GM12865 (cell line): ENCODE measurements around the gene RAP2A.

ENCODE experiments used
- DNase-seq: peaks from one replicate; pipeline ENCODE4 v3.0.0; 2010; ENCODE audit warnings: low read depth
- H3K4me3 ChIP-seq: 2 replicates; pipeline ENCODE4 v1.5.1; 2011; ENCODE audit warnings: mild to moderate bottlenecking, low read depth, low read length, control low read depth
- CTCF ChIP-seq: IDR thresholded peaks from 2 replicates; pipeline ENCODE4 v1.5.1; 2011; ENCODE audit warnings: low read length, control low read depth, low read depth, inconsistent platforms; ENCODE audit not compliant: insufficient read depth; ENCODE audit errors: missing control alignments

RAP2A gene

DNA sequence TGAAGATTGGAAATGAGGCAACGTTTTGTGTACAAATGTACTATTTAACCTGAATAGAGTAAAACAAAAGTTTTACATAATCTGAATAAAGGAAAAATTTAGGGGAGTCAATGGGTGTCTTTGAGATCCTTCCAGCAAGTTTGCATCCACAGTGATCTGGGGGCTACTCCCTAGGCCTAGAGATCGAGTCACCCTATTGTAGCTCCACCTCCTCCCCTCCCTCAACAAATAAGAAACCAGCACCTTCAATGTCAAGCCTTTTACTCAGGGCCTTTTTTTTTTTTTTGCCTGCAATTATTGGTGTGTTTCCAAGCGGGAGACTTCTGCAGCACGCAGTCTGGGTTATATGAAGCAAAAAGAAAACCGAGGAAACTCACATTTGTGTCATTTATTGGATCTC, 16.3 kb upstream of the RAP2A start:
- DNase-seq = no peak
- H3K4me3 ChIP-seq = no peak overlapping the region
- no peak for TF ChIP-seq CTCF

DNA sequence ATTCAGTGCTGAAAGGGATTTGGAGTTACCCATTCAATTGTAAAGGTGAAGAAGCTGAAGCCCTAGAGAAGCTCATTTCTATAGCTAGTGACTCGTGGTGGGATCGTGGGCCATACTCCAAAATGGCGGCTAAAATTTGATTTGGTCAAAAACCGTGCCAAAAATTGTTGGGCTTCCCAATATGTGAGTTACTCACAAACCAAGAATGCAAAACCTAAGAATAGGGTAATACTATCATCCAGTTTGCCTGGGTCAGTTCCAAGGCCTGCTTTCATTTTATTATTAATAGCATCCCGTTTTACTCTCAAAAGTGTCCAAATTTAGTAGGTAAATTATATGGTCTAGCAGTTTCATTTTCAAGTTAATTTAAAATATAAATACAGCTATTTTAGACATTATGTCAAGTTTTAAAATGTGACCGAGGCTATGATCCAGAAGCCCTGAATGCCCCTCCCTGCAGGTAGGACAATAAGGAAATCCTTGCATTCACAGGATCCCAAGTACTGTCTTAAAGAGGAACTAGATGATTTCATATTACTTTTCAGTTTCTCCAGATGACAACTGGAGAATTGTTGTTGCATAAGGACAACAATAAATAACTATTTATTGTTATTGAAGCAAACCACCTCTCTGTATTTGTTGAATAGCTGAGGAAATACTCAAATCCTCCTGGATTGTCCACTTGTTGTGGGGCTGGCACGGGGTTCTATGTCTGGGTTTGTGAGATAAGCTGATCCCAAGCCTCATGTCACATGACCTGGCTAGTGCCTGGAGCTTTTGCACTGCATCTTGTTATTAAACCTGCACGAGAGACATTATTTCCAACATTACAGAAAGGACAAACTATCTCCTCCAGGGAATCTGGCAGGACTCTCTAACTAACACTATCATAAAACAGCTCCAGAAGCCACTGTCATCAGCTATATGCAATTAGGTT, 11.6 kb upstream of the RAP2A start:
- DNase-seq = no peak
- no peak for TF ChIP-seq CTCF
- H3K4me3 ChIP-seq = no peak overlapping the region

DNA sequence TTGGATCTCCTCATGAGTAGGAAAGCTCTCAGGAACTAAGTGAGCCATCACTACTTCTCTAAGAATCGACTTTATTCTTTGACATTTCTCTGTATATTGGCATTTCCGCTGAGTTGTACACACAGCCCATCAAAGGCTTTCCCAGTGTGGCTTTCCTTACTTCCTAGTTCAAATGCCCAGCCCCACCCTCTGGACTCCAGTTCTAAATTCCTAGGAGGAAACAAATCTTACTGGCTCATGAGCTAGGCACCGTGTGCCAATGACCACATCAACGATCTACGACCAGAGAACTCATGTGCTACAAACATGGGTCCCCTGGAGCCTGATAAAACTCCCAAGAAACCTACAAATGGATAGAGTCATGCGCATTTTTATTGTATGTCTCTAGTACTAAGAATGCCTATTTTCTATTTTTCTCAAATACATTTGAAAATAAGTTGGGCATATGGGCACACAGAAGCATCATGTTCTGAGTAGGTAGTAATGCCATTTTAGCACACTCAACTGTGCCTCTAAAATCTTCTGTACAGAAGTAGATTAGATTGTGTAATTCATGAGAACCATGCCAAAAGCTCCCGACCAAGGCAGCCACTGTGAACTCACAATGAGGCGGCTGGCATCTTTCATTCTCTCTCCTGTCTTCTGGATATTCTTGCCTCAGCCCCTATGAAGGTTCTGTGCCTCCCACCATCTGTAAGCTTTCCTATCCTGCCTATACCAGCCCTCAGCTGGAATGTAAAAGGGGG, 10.5 kb upstream of the RAP2A start:
- H3K4me3 ChIP-seq = no peak overlapping the region
- DNase-seq = no peak
- no peak for TF ChIP-seq CTCF

DNA sequence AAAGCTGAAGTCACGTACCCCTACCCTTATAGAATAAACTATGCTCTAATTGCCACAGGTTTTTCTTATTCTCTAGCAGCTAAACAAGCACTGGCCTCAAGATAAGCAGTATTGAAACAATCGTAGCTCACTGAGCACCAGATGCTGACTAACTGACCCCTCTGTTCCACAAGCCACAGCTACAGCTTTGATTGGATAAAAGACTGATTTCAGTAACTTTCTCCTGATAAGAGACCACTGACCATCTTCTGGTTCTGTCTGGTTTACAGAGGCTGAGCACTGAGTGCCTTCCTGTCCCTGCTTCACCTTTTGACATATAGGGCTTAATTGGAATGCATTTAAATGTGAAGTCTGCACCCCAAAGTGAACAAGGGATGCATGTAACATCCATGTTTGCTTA, 8.4 kb upstream of the RAP2A start:
- H3K4me3 ChIP-seq = no peak overlapping the region
- DNase-seq = no peak
- TF ChIP-seq CTCF = no peak

DNA sequence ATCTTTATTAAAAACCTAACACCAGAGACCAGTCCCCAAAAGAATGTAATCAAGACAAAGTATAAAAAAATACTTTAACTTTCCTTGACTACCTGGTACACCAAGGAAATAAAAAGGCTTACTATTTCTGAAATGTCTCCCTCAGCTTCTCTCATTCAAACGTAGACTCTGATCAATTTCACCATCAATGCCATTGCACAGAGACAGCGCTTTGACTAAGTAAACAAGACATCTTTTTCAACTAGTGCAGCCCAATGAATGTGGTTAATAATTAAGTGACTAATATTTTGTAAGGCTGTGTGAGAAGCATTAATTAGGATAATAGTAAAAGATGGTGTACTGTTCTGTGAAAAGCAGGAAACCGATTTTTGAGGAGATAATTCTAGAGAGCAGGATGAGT, 7.3 kb upstream of the RAP2A start:
- no peak for TF ChIP-seq CTCF
- no peak overlapping the region for H3K4me3 ChIP-seq
- DNase-seq = no peak

- DNase-seq = no peak
- H3K4me3 ChIP-seq = no peak overlapping the region
- no peak for TF ChIP-seq CTCF
Observed at GRCh38 chr13:97429681-97430081, 4.3 kb upstream of the RAP2A start.

DNA sequence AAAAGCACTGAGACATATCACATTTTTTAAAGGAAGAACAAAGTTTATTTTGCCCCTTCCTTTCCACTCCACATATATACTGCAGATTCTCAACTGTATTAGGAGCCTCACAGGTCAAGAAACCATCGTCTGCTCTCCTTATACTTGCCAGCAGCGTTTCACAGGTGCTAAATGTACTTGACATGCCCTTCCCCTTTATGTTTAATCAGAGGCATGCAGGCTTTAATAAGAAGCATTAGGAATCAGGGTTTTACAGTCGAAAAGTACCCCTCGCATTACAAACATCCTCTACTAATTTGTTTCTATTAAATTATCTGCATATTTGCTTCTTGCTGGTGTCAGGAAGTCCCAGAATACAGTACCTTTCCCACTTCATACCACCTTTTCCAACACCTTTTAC, 3.7 kb upstream of the RAP2A start:
- H3K4me3 ChIP-seq = no peak overlapping the region
- DNase-seq = no peak
- TF ChIP-seq CTCF = no peak
